Measurements from ENCODE around the gene MANEA.

DNA sequence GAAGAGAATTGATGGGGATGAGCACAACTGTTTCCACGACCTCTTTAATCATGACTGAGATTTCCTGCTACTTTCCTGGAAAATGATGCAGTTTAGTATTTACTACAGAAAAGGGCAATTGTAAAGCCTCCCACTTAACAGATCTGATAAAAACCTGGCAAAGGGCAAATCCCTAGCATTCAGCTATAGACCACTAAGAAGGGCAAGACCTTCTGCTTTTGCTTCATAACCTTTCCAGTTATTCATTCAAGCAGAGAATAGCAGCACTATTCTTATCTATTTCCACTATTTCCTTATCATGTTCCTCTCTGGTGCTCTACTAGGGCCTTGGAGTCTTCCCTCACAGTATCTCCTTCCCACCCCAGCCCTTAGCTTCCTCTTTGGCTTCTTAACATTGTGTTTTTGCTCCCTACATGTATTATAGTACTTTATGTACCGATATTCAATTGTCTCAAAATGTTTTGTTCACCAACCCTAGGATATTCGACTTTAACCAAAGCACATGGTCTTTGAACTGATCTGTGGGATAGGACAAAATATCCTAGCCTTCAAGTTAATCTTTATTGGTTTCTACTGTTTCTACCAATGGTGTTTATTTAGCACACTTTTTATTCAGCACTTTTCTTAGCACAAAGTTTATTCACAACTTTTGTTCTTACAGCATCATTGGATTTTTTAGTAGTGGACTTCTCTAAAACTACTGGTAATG lies 32.7 kb upstream of the MANEA start:
- TF ChIP-seq, protein P1, sequence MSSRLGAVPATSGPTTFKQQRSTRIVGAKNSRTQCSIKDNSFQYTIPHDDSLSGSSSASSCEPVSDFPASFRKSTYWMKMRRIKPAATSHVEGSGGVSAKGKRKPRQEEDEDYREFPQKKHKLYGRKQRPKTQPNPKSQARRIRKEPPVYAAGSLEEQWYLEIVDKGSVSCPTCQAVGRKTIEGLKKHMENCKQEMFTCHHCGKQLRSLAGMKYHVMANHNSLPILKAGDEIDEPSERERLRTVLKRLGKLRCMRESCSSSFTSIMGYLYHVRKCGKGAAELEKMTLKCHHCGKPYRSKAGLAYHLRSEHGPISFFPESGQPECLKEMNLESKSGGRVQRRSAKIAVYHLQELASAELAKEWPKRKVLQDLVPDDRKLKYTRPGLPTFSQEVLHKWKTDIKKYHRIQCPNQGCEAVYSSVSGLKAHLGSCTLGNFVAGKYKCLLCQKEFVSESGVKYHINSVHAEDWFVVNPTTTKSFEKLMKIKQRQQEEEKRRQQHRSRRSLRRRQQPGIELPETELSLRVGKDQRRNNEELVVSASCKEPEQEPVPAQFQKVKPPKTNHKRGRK (CRISPR knock-in tag; IDR thresholded peaks at IDR 0.05) = no peak
- TF ChIP-seq SOX13 (IDR thresholded peaks at IDR 0.05) (no peak), SOX13 (CRISPR knock-in tag; conservative IDR thresholded peaks at IDR 0.05 in 1 of 2, IDR thresholded peaks at IDR 0.05 in 1 of 2) (no peak), AGO1 (IDR thresholded peaks at IDR 0.05; ENCODE audit: low read depth, low read length, poor library complexity, severe bottlenecking) (no peak), GPN1 (CRISPR knock-in tag; IDR thresholded peaks at IDR 0.05; ENCODE audit: borderline replicate concordance) (no peak), ZNF121 (CRISPR knock-in tag; IDR thresholded peaks at IDR 0.05) (no peak), PAF1 (CRISPR knock-in tag; IDR thresholded peaks at IDR 0.05) (no peak), RBM39 (IDR thresholded peaks at IDR 0.05; ENCODE audit: low read depth, low read length, poor library complexity, severe bottlenecking) (no peak), ZNF24 (IDR thresholded peaks at IDR 0.05) (no peak), MXI1 (IDR thresholded peaks at IDR 0.05; ENCODE audit: borderline replicate concordance, low read depth, low read length) (no peak), SMAD3 (CRISPR knock-in tag; IDR thresholded peaks at IDR 0.05) (no peak)

All from HepG2 (cell line).